Endothelial cell (in vitro differentiated cells): ENCODE measurements around the gene NTF3. TPM values are rescaled to one million over a fixed set of nuclear protein-coding genes. Genes with fewer than 3 reads are reported as not detected.

Source experiments
- DNase-seq: peaks from one replicate; pipeline ENCODE4 v3.0.0; 2021; ENCODE audit warnings: low spot score
- H3K27ac Mint-ChIP-seq: one replicate; pipeline ENCODE4 v1.8.0; 2021; ENCODE audit warnings: mixed read lengths, inconsistent platforms; ENCODE audit not compliant: unreplicated experiment
- H3K27me3 Mint-ChIP-seq: one replicate; pipeline ENCODE4 v1.8.0; 2021; ENCODE audit warnings: mild to moderate bottlenecking, moderate library complexity, mixed read lengths, inconsistent platforms; ENCODE audit not compliant: unreplicated experiment
- H3K36me3 Mint-ChIP-seq: one replicate; pipeline ENCODE4 v1.8.0; 2021; ENCODE audit warnings: mild to moderate bottlenecking, low read depth, mixed read lengths, inconsistent platforms; ENCODE audit not compliant: unreplicated experiment
- H3K4me1 Mint-ChIP-seq: one replicate; pipeline ENCODE4 v1.8.0; 2021; ENCODE audit warnings: mild to moderate bottlenecking, mixed read lengths, inconsistent platforms; ENCODE audit not compliant: unreplicated experiment
- H3K4me3 Mint-ChIP-seq: one replicate; pipeline ENCODE4 v1.8.0; 2021; ENCODE audit warnings: mild to moderate bottlenecking, mixed read lengths, inconsistent platforms; ENCODE audit not compliant: unreplicated experiment
- H3K9me3 Mint-ChIP-seq: one replicate; pipeline ENCODE4 v1.8.0; 2021; ENCODE audit warnings: mixed read lengths, inconsistent platforms; ENCODE audit not compliant: unreplicated experiment
- CTCF ChIP-seq: fragments of 200-600 bp; sonication (generic); IDR thresholded peaks from one replicate; pipeline ENCODE4 v1.5.0; 2021; ENCODE audit warnings: antibody characterized with exemption; ENCODE audit not compliant: unreplicated experiment
- total RNA-seq: library from RNA; stranded (reverse); fragmentation: NEBNext Ultra II Directional; extraction: Animal tissue kit (Norgen Biotek cat#: 25700); gene quantifications from one replicate; pipeline ENCODE4 v1.2.1, GENCODE V29; 2021; ENCODE audit not compliant: unreplicated experiment

Gene NTF3
- total RNA-seq, 1 donor from 2014 or later = not detected

- Mint-ChIP-seq H3K9me3 (no peaks in the 10 kb centered on the region), H3K4me1 (peaks cover 31% of the 10 kb centered on the region), H3K27me3 (peaks cover 24% of the 10 kb centered on the region), H3K27ac (no peak overlapping the region), H3K36me3 (no peaks in the 10 kb centered on the region), H3K4me3 (peak overlapping the region; percentile 42)
- no peak for DNase-seq
- no peak for TF ChIP-seq CTCF
Measured at GRCh38 chr12:5433081-5433844, 1.4 kb downstream of the NTF3 start.

- peaks cover 25% of the 10 kb centered on the region for H3K4me1 Mint-ChIP-seq
- H3K9me3 Mint-ChIP-seq = no peaks in the 10 kb centered on the region
- no peaks in the 10 kb centered on the region for H3K36me3 Mint-ChIP-seq
- TF ChIP-seq CTCF = no peak
- peaks cover 24% of the 10 kb centered on the region for H3K27me3 Mint-ChIP-seq
- DNase-seq = no peak
- H3K27ac Mint-ChIP-seq = no peak overlapping the region
- H3K4me3 Mint-ChIP-seq = peak overlapping the region; percentile 42
Measured at GRCh38 chr12:5433845-5434646, 2.1 kb downstream of the NTF3 start.

GRCh38 chr12:5434647-5435560 is 3.0 kb downstream of the NTF3 start:
- no peak for DNase-seq
- Mint-ChIP-seq H3K27ac (no peak overlapping the region), H3K27me3 (peaks cover 24% of the 10 kb centered on the region), H3K36me3 (no peaks in the 10 kb centered on the region), H3K4me3 (no peak overlapping the region), H3K9me3 (no peaks in the 10 kb centered on the region), H3K4me1 (peaks cover 20% of the 10 kb centered on the region)
- no peak for TF ChIP-seq CTCF

- H3K4me3 Mint-ChIP-seq = no peak overlapping the region
- no peaks in the 10 kb centered on the region for H3K9me3 Mint-ChIP-seq
- no peak for TF ChIP-seq CTCF
- DNase-seq = no peak
- peaks cover 10% of the 10 kb centered on the region for H3K4me1 Mint-ChIP-seq
- H3K27me3 Mint-ChIP-seq = peaks cover 14% of the 10 kb centered on the region
- no peaks in the 10 kb centered on the region for H3K36me3 Mint-ChIP-seq
- H3K27ac Mint-ChIP-seq = no peak overlapping the region
Measured at GRCh38 chr12:5437182-5437583, 5.3 kb downstream of the NTF3 start.
